GM20000 (cell line): ENCODE results near the gene LRRFIP1.

Experiments
- DNase-seq: peaks from one replicate; pipeline ENCODE4 v3.0.0; 2012; ENCODE audit warnings: low spot score
- TF ChIP-seq, protein P1 (sequence below): IDR thresholded peaks from 2 replicates; pipeline ENCODE4 v1.5.1; 2012; ENCODE audit warnings: mild to moderate bottlenecking, control low read depth; ENCODE audit errors: extremely low read depth, missing control alignments

LRRFIP1 gene

GRCh38 chr2:237718277-237718634, 90.9 kb downstream of the LRRFIP1 start:
- TF ChIP-seq, protein P1, sequence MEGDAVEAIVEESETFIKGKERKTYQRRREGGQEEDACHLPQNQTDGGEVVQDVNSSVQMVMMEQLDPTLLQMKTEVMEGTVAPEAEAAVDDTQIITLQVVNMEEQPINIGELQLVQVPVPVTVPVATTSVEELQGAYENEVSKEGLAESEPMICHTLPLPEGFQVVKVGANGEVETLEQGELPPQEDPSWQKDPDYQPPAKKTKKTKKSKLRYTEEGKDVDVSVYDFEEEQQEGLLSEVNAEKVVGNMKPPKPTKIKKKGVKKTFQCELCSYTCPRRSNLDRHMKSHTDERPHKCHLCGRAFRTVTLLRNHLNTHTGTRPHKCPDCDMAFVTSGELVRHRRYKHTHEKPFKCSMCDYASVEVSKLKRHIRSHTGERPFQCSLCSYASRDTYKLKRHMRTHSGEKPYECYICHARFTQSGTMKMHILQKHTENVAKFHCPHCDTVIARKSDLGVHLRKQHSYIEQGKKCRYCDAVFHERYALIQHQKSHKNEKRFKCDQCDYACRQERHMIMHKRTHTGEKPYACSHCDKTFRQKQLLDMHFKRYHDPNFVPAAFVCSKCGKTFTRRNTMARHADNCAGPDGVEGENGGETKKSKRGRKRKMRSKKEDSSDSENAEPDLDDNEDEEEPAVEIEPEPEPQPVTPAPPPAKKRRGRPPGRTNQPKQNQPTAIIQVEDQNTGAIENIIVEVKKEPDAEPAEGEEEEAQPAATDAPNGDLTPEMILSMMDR, result no peak
- DNase-seq, result no peak

DNA sequence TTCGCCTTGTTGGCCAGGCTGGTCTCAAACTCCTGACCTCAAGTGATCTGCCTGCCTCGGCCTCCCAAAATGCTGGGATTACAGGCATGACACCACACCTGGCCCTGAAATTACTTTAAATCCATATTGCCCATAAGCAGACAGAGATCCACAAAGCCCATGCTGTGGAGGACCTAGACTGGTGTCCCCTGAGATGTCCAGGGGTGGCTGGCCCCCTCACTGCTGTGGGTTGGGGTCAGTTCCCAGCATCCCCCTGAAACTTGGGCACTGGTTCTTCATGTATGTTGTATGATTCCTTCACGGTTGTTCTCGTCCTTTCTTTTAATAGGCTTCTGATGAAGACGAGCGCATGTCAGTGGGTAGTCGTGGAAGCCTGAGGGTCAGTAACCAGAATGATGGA, 93.1 kb downstream of the LRRFIP1 start:
- no peak for DNase-seq
- TF ChIP-seq, protein P1, result no peak

DNA sequence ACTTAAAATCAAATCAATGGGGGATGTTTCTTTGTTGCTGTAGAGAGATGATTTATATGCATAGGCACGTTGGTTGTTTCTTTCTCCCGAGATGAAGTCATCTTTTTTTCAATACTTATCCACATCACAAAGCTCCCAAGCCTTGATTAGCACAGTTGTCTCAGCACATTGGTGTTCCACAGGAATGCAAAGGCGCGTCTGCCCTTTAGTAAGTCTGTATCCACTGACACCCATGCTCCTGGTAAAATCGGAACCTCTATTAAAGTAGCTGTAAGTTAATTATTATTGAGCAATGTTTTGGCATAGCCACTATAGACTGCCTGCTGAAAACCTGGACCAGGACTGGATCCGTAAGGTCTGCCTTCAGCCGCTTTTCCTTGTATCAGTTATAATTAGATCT, 93.6 kb downstream of the LRRFIP1 start:
- TF ChIP-seq, protein P1, result no peak
- DNase-seq, result no peak

DNA sequence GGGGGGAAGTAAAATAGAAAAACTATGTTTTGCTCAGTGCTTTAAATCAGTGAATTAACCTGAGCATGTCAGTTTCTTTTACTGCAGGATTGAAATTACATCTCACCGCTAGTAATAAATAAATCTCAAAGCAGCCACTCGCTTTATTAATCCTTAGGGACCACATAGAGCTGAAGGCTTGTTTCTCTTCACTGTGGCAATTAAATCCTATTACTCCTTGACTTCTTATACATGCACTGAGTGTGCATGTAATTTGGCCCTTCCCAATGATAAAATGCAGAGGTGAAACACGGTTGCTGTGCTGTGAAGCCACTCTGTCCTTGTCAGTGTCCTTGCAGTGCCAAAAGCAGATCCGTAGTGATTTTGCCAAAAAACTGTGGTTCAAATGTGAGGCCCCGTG, 94.1 kb downstream of the LRRFIP1 start:
- no peak for DNase-seq
- TF ChIP-seq, protein P1, result no peak

DNA sequence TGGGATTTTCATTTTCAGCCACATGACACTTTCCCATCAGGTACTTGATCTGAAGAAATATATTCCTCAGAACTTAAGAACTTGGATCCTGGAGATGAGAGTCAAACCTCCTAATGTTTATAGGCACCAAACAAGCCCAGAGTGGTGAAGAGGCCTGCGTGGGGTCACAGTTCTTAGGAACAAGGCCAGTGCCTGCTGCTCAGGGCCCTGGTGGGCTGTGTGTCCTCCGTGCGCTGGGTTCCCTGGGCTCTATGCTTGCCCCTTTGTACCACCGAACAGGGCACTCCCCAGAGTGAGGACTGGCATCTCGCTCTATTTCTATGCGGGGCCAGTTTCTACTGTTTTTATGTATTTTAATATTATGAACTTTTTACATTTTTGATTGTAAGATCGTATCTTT, 95.2 kb downstream of the LRRFIP1 start:
- DNase-seq, result no peak
- TF ChIP-seq, protein P1, result no peak

- TF ChIP-seq, protein P1, result no peak
- DNase-seq, result no peak
These were observed 95.6 kb downstream of the LRRFIP1 start for GRCh38 chr2:237723023-237723422.

GRCh38 chr2:237723602-237724001, 96.2 kb downstream of the LRRFIP1 start:
- TF ChIP-seq, protein P1, result no peak
- peak; percentile 51 for DNase-seq
